HepG2 (cell line): ENCODE measurements around the gene MEGF11. TPM values are rescaled to one million over a fixed set of nuclear protein-coding genes. Genes with fewer than 3 reads are reported as not detected.
A peak's percentile ranks its signal among the peaks of the same experiment; 100 is the strongest.

Experiments
- ATAC-seq: fragments of 200-7000 bp; cut with Tn5 transposase; 3 replicates; pipeline ENCODE4 v1.9.1; 2020; ENCODE audit warnings: mild to moderate bottlenecking, moderate library complexity
- BruUV-seq: library from RNA; stranded (reverse); fragments of 400-500 nt; replicated peaks from 2 replicates; lab custom pipeline; 2021; lab: Mats Ljungman, UMichigan
- CTCF ChIA-PET: fragments of 300-600 bp; formaldehyde crosslinking; extraction: SDS; loops from one replicate; lab custom pipeline; 2021; ENCODE audit warnings: low total read pairs, inconsistent platforms, low intra/inter-chr PET ratio; lab: Yijun Ruan, JAX
- POLR2A ChIA-PET: fragments of 350-600 bp; sonication (Branson Sonifier 250); formaldehyde crosslinking; loops from one replicate; lab custom pipeline; 2020; ENCODE audit warnings: antibody characterized with exemption, inconsistent platforms; lab: Yijun Ruan, JAX
- DNase-seq: peaks from one replicate; pipeline ENCODE4 v3.0.0-alpha.2; 2015; ENCODE audit warnings: low spot score
- FAIRE-seq: peaks from 3 replicates; lab custom pipeline; 2011; peaks lifted over from hg19 to GRCh38; lab: Jason Lieb, UNC
- H2AFZ ChIP-seq: one replicate; pipeline ENCODE4 v1.6.1; 2011; ENCODE audit warnings: low read length, inconsistent platforms
- H3K27ac ChIP-seq: fragments of 300-600 bp; 3 replicates; pipeline ENCODE4 v1.8.0; 2011; ENCODE audit warnings: mixed run types, mild to moderate bottlenecking, mixed read lengths, low read length, inconsistent platforms; ENCODE audit not compliant: insufficient read depth; ENCODE audit errors: extremely low read length
- H3K27me3 ChIP-seq, 2 experiments: fragments of 200-600 bp in 1 of 2; 2 replicates in 1 of 2; 3 replicates in 1 of 2; pipeline versions ENCODE4 v1.6.0 to v1.8.0; 2011; ENCODE audit warnings: low read length in 2 of 2, mild to moderate bottlenecking in 2 of 2, moderate library complexity in 2 of 2, inconsistent platforms in 1 of 2; ENCODE audit not compliant: insufficient read depth in 2 of 2, control insufficient read depth in 1 of 2
- H3K36me3 ChIP-seq, 2 experiments: fragments of 200-600 bp in 1 of 2; replicated peaks in 1 of 2; 2 replicates in 1 of 2; 3 replicates in 1 of 2; pipeline versions ENCODE4 v1.5.1 to v1.8.0; 2011; ENCODE audit warnings: low read length in 2 of 2, inconsistent platforms in 1 of 2; ENCODE audit not compliant: insufficient read depth in 2 of 2, control insufficient read depth in 1 of 2
- H3K4me1 ChIP-seq: 2 replicates; pipeline ENCODE4 v1.5.1; 2012; ENCODE audit warnings: low read length, inconsistent platforms; ENCODE audit not compliant: insufficient read depth
- H3K4me2 ChIP-seq: 2 replicates; pipeline ENCODE4 v1.6.0; 2011; ENCODE audit warnings: low read depth, low read length, inconsistent platforms
- H3K4me3 ChIP-seq, 3 experiments: fragments of 200-600 bp in 1 of 3; sonication (generic), shearing (Covaris generic) in 1 of 3; replicated peaks in 1 of 3; 2 replicates each; pipeline ENCODE4 v1.5.1; 2011 to 2016; ENCODE audit warnings: low read length in 3 of 3, inconsistent platforms in 2 of 3, low read depth in 2 of 3, mild to moderate bottlenecking in 2 of 3, control low read depth in 1 of 3, mixed read lengths in 1 of 3; ENCODE audit not compliant: insufficient read depth in 1 of 3
- H3K79me2 ChIP-seq: one replicate; pipeline ENCODE4 v1.6.1; 2011; ENCODE audit warnings: low read length, inconsistent platforms; ENCODE audit not compliant: insufficient read depth
- H3K9ac ChIP-seq: 2 replicates; pipeline ENCODE4 v1.6.0; 2011; ENCODE audit warnings: mild to moderate bottlenecking, low read depth, low read length, inconsistent platforms; ENCODE audit not compliant: insufficient read depth
- H3K9me3 ChIP-seq: 2 replicates; pipeline ENCODE4 v1.5.1; 2012; ENCODE audit warnings: mild to moderate bottlenecking, low read length
- H4K20me1 ChIP-seq: 2 replicates; pipeline ENCODE4 v1.6.0; 2011; ENCODE audit warnings: inconsistent platforms, mild to moderate bottlenecking, low read length, moderate library complexity; ENCODE audit not compliant: insufficient read depth
- CEBPB ChIP-seq: IDR thresholded peaks from 2 replicates; pipeline ENCODE4 v1.6.1; 2011; ENCODE audit warnings: low read depth, low read length, improper control_type of control experiment, borderline replicate concordance
- HIVEP1 ChIP-seq: sonication (generic); formaldehyde crosslinking; IDR thresholded peaks from 2 replicates; pipeline ENCODE4 v1.4.0; 2020; ENCODE audit warnings: mild to moderate bottlenecking, missing genetic modification reagents
- KDM1A ChIP-seq: IDR thresholded peaks from 2 replicates; pipeline ENCODE4 v1.6.1; 2016; ENCODE audit warnings: missing compliant biosample characterization
- ONECUT2 ChIP-seq: sonication (generic); formaldehyde crosslinking; IDR thresholded peaks from 2 replicates; pipeline ENCODE4 v1.4.0; 2020; ENCODE audit warnings: missing genetic modification reagents
- PPARG ChIP-seq: conservative IDR thresholded peaks from 2 replicates; pipeline ENCODE4 v1.6.1; 2016; ENCODE audit warnings: missing biosample characterization, missing genetic modification reagents
- SMC3 ChIP-seq: IDR thresholded peaks from 2 replicates; pipeline ENCODE4 v1.6.1; 2011; ENCODE audit warnings: low read length, improper control_type of control experiment
- SMYD3 ChIP-seq: sonication (generic); formaldehyde crosslinking; IDR thresholded peaks from 2 replicates; pipeline ENCODE4 v1.8.1; 2023; ENCODE audit warnings: mild to moderate bottlenecking, missing genetic modification reagents
- SP2 ChIP-seq: sonication (generic); formaldehyde crosslinking; IDR thresholded peaks from 2 replicates; pipeline ENCODE4 v1.5.1; 2020; ENCODE audit warnings: mild to moderate bottlenecking, missing genetic modification reagents
- STAG1 ChIP-seq: sonication (generic); formaldehyde crosslinking; IDR thresholded peaks from 2 replicates; pipeline ENCODE4 v1.4.0; 2020; ENCODE audit warnings: missing genetic modification reagents
- ZNF607 ChIP-seq: sonication (generic); formaldehyde crosslinking; IDR thresholded peaks from 2 replicates; pipeline ENCODE4 v1.5.1; 2020; ENCODE audit warnings: missing genetic modification reagents, mild to moderate bottlenecking, borderline replicate concordance
- WGBS: methylation state at CpG from one replicate; pipeline ENCODE4 v1.1.6; 2017; ENCODE audit warnings: low lambda C conversion rate; 5-methylcytosine and 5-hydroxymethylcytosine counted together
- in situ Hi-C: cut with HindIII; loops from 2 replicates; pipeline ENCODE4 v1.10.0; 2017; ENCODE audit warnings: low pct_unique_long_range_greater_than_20kb; ENCODE audit not compliant: extremely low pct_ligation_motif_present
- intact Hi-C: fragments of 100-400 bp; cut with micrococcal nuclease; formaldehyde crosslinking; loops from one replicate; pipeline ENCODE4 v1.10.0; 2022; ENCODE audit not compliant: unreplicated experiment
- polyA plus RNA-seq, 8 experiments: library from polyadenylated mRNA; depleted of rRNA in 3 of 8; stranded (reverse) in 7 of 8; unstranded in 1 of 8; fragments of >200 nt; fragmentation: Illumina TruSeq in 4 of 8; extraction: Trizol in 4 of 8; gene quantifications; 2 replicates each; pipeline versions ENCODE4 v1.2.1 to v1.2.3, GENCODE V29; 2011 to 2016; ENCODE audit warnings: low read depth in 4 of 8, missing spikeins in 1 of 8, mixed read lengths in 1 of 8; ENCODE audit not compliant: insufficient read depth in 1 of 8
- total RNA-seq, 5 experiments: library from RNA; depleted of rRNA; stranded (reverse); fragments of >200 nt; fragmentation: Illumina TruSeq; extraction: Trizol; gene quantifications; 2 replicates each; pipeline ENCODE4 v1.2.3, GENCODE V29; 2016; ENCODE audit warnings: low read depth in 1 of 5
- TF ChIP-seq, protein P1 (sequence below): conservative IDR thresholded peaks from 2 replicates; pipeline ENCODE4 v1.6.1; 2018; ENCODE audit warnings: missing genetic modification reagents
- TF ChIP-seq, protein P2 (sequence below): sonication (generic); formaldehyde crosslinking; IDR thresholded peaks from 2 replicates; pipeline ENCODE4 v1.5.0; 2020; ENCODE audit warnings: mild to moderate bottlenecking, missing genetic modification reagents, moderate library complexity

The MEGF11 gene
- total and polyA plus RNA-seq, 2 of the 13 experiments (the other 11 are each of a cell fraction or from before 2014, with no cell fraction given): not detected

DNA sequence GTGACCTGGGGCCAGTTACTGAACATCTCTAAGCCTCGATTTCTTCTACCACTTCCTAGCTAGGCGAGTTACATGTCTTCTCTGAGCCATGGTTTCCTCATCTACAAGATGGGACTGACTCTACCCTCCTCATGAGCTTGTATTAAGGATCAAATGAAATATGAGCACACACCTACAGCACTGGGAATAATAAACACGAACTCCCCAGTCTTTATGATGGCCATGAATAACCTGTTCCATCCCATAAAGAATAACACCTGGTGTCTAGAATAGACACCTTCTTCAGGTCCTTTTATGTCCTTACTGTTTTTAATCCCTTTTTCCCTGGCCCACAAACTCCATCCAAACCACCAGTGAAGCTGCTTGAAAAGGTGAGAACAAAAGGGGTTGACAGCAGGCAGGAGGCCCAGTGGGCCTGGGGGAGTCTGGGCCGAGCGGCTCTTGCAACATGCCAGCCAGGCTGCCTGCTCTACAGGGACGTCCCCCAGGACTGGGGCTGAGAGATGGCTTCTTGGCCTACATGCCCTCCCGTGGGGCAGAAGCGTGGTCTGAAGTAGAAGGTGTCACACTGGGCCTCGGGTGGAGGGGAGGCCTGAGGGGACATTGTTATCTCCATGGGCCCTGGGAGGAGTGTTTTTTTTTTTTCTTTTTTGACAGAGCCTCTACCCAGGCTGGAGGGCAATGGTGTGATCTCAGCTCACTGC lies 206.1 kb downstream of the MEGF11 start:
- H3K36me3 ChIP-seq: no peaks in the 10 kb centered on the region
- H4K20me1 ChIP-seq: no peaks in the 10 kb centered on the region
- no TSS peak for BruUV-seq
- no peaks in the 10 kb centered on the region for H3K79me2 ChIP-seq
- no peak overlapping the region for H2AFZ ChIP-seq
- intact Hi-C loops: no loop called here
- WGBS: 19% methylated on average over 9 of the region's 9 CpGs
- peaks cover 0 to 3% of the 10 kb centered on the region in 2 experiments; a peak in 2 of 5 replicates for H3K27me3 ChIP-seq
- ChIA-PET CTCF (no interaction called here), POLR2A (no interaction called here)
- ATAC-seq (no peak), DNase-seq (no peak), FAIRE-seq (no peak)
- H3K4me2 ChIP-seq: no peak overlapping the region
- in situ Hi-C loops: no loop called here
- H3K9me3 ChIP-seq: no peaks in the 10 kb centered on the region
- no peak overlapping the region for H3K9ac ChIP-seq
- H3K27ac ChIP-seq: no peak overlapping the region
- H3K4me3 ChIP-seq: no peak overlapping the region
- no peak for TF ChIP-seq SP2 (CRISPR knock-in tag)
- TF ChIP-seq, protein P1, sequence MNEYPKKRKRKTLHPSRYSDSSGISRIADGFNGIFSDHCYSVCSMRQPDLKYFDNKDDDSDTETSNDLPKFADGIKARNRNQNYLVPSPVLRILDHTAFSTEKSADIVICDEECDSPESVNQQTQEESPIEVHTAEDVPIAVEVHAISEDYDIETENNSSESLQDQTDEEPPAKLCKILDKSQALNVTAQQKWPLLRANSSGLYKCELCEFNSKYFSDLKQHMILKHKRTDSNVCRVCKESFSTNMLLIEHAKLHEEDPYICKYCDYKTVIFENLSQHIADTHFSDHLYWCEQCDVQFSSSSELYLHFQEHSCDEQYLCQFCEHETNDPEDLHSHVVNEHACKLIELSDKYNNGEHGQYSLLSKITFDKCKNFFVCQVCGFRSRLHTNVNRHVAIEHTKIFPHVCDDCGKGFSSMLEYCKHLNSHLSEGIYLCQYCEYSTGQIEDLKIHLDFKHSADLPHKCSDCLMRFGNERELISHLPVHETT (CRISPR knock-in tag): no peak
- no peak for TF ChIP-seq SMYD3
- TF ChIP-seq HIVEP1 (CRISPR knock-in tag): no peak
- 0 out of 2 replicates have a peak, but pooled peaks have one; percentile 6 for TF ChIP-seq CEBPB
- peaks cover 16% of the 10 kb centered on the region for H3K4me1 ChIP-seq

DNA sequence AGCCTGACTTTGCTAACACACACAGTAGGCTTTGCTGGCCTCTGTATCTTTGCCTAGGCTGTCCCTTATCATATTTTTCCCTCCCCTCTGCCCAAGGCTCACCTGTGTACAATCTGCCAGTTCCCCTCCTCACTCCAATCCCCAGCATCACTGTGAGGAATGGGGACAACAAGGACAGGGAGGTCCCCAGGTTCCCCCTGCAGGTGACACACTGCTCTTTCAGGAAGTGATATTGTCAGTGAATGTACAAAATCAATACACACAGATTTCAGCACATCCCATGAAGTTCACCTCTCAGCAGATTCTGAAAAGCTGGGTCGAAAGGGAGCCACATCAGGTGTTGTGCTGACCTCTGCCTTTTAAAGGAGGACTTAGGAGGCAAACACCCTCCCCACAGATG lies 206.8 kb downstream of the MEGF11 start:
- peak; percentile 28 for FAIRE-seq
- in situ Hi-C loops: no loop called here
- no peaks in the 10 kb centered on the region for H3K9me3 ChIP-seq
- POLR2A ChIA-PET: no interaction called here
- TF ChIP-seq SMC3 (0 out of 2 replicates have a peak, but pooled peaks have one; percentile 10), ZNF607 (CRISPR knock-in tag) (no peak), ONECUT2 (0 out of 2 replicates have a peak, but pooled peaks have one; percentile 16), STAG1 (CRISPR knock-in tag) (peak; percentile 24), KDM1A (CRISPR knock-in tag) (no peak), PPARG (CRISPR knock-in tag) (no peak)
- TF ChIP-seq, protein P2, sequence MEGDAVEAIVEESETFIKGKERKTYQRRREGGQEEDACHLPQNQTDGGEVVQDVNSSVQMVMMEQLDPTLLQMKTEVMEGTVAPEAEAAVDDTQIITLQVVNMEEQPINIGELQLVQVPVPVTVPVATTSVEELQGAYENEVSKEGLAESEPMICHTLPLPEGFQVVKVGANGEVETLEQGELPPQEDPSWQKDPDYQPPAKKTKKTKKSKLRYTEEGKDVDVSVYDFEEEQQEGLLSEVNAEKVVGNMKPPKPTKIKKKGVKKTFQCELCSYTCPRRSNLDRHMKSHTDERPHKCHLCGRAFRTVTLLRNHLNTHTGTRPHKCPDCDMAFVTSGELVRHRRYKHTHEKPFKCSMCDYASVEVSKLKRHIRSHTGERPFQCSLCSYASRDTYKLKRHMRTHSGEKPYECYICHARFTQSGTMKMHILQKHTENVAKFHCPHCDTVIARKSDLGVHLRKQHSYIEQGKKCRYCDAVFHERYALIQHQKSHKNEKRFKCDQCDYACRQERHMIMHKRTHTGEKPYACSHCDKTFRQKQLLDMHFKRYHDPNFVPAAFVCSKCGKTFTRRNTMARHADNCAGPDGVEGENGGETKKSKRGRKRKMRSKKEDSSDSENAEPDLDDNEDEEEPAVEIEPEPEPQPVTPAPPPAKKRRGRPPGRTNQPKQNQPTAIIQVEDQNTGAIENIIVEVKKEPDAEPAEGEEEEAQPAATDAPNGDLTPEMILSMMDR: 0 out of 2 replicates have a peak, but pooled peaks have one; percentile 34
- H3K79me2 ChIP-seq: no peaks in the 10 kb centered on the region
- DNase-seq: peak; percentile 13
- H3K36me3 ChIP-seq: no peaks in the 10 kb centered on the region
- H4K20me1 ChIP-seq: no peaks in the 10 kb centered on the region
- CTCF ChIA-PET: no interaction called here
- 8% methylated on average over 1 of the region's 1 CpG for WGBS
- no peak overlapping the region for H3K4me2 ChIP-seq
- peak; percentile 57 for ATAC-seq
- H3K27me3 ChIP-seq: peaks cover 0 to 4% of the 10 kb centered on the region in 2 experiments; a peak in 2 of 5 replicates
- BruUV-seq: no TSS peak
- no peak overlapping the region for H3K27ac ChIP-seq
- H3K9ac ChIP-seq: no peak overlapping the region
- intact Hi-C loops: no loop called here
- no peak overlapping the region for H2AFZ ChIP-seq
- H3K4me1 ChIP-seq: peaks cover 16% of the 10 kb centered on the region
- H3K4me3 ChIP-seq: no peak overlapping the region
